Measurements from ENCODE around the gene TRAF1.

Gene TRAF1

GRCh38 chr9:120865176-120865575 is 61.4 kb downstream of the TRAF1 start:
- no peak for TF ChIP-seq CTCF (IDR thresholded peaks at IDR 0.05; ENCODE audit: insufficient read depth, low read depth, low read length, missing control alignments)
- no peak overlapping the region for H3K4me3 ChIP-seq (ENCODE audit: low read depth, low read length)
- DNase-seq (ENCODE audit: low read depth), result no peak

GRCh38 chr9:120864719-120865118 is 61.9 kb downstream of the TRAF1 start:
- no peak overlapping the region for H3K4me3 ChIP-seq (ENCODE audit: low read depth, low read length)
- no peak for DNase-seq (ENCODE audit: low read depth)
- TF ChIP-seq CTCF (IDR thresholded peaks at IDR 0.05; ENCODE audit: insufficient read depth, low read depth, low read length, missing control alignments), result no peak

GRCh38 chr9:120863833-120864232 is 62.8 kb downstream of the TRAF1 start:
- DNase-seq (ENCODE audit: low read depth), result no peak
- no peak overlapping the region for H3K4me3 ChIP-seq (ENCODE audit: low read depth, low read length)
- no peak for TF ChIP-seq CTCF (IDR thresholded peaks at IDR 0.05; ENCODE audit: insufficient read depth, low read depth, low read length, missing control alignments)

- no peak overlapping the region for H3K4me3 ChIP-seq (ENCODE audit: low read depth, low read length)
- no peak for TF ChIP-seq CTCF (IDR thresholded peaks at IDR 0.05; ENCODE audit: insufficient read depth, low read depth, low read length, missing control alignments)
Observed at GRCh38 chr9:120862452-120862851, 64.1 kb downstream of the TRAF1 start.

GRCh38 chr9:120861935-120862334 is 64.7 kb downstream of the TRAF1 start:
- TF ChIP-seq CTCF (IDR thresholded peaks at IDR 0.05; ENCODE audit: insufficient read depth, low read depth, low read length, missing control alignments), result no peak
- no peak for DNase-seq (ENCODE audit: low read depth)
- H3K4me3 ChIP-seq (ENCODE audit: low read depth, low read length), result no peak overlapping the region

More at GRCh38 chr9:120862452-120862851, 64.1 kb downstream of the TRAF1 start:
- DNase-seq (ENCODE audit: low read depth), result no peak

GRCh38 chr9:120860083-120860482 is 66.5 kb downstream of the TRAF1 start:
- no peak overlapping the region for H3K4me3 ChIP-seq (ENCODE audit: low read depth, low read length)
- TF ChIP-seq CTCF (IDR thresholded peaks at IDR 0.05; ENCODE audit: insufficient read depth, low read depth, low read length, missing control alignments), result no peak
- DNase-seq (ENCODE audit: low read depth), result no peak

GRCh38 chr9:120859361-120859760 is 67.2 kb downstream of the TRAF1 start:
- no peak for TF ChIP-seq CTCF (IDR thresholded peaks at IDR 0.05; ENCODE audit: insufficient read depth, low read depth, low read length, missing control alignments)
- no peak for DNase-seq (ENCODE audit: low read depth)
- H3K4me3 ChIP-seq (ENCODE audit: low read depth, low read length), result no peak overlapping the region

Data from GM12865 (cell line).